ENCODE data around the gene TRAPPC10.

DNA sequence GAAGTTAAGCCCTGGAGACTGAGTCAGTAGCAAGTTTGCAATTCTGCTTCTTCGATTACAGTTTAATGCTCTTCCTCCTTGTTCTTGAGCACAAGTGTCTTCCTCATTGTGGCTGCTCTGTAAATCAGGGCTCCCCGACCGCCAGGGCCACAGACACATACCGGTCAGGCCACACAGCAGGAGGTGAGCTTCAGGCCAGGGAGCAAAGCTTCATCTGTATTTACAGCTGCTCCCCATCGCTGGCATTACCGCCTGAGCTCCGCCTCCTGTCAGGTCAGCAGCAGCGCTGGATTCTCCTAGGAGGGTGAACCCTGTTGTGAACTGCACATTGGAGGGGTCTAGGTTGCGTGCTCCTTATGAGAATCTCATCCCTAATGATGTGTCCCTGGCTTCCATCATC is 1.7 kb upstream of the TRAPPC10 start:
- TF ChIP-seq CTCF (conservative IDR thresholded peaks at IDR 0.05; ENCODE audit: low read length) (no peak), EZH2phosphoT487 (IDR thresholded peaks at IDR 0.05; ENCODE audit: borderline replicate concordance) (no peak)
